Skeletal muscle tissue (tissue), 4 donors: ENCODE measurements around the gene TMEM126B. TPM values are rescaled to one million over a fixed set of nuclear protein-coding genes. Genes with fewer than 3 reads are reported as not detected.
"Not testable (repeated sequence)": the region's sequence is repeated elsewhere in the genome, so short reads cannot be mapped to it uniquely, and the experiment has no call there.

Source experiments
- H3K27ac ChIP-seq: one replicate; pipeline ENCODE4 v1.7.0; 2013; ENCODE audit warnings: mild to moderate bottlenecking, low read depth, low read length, inconsistent platforms
- H3K27me3 ChIP-seq, 3 donors: one replicate each; pipeline ENCODE4 v1.7.0; 2013; ENCODE audit warnings: low read length in 3 of 3; ENCODE audit not compliant: control insufficient read depth in 3 of 3, insufficient read depth in 3 of 3
- H3K36me3 ChIP-seq, 3 donors: one replicate each; pipeline ENCODE4 v1.7.0; 2013; ENCODE audit warnings: low read length in 3 of 3; ENCODE audit not compliant: control insufficient read depth in 3 of 3, insufficient read depth in 3 of 3
- H3K4me1 ChIP-seq, 3 donors: one replicate each; pipeline ENCODE4 v1.7.0; 2013; ENCODE audit warnings: low read length in 3 of 3, mild to moderate bottlenecking in 3 of 3; ENCODE audit not compliant: control insufficient read depth in 3 of 3, insufficient read depth in 3 of 3
- H3K4me3 ChIP-seq, 3 donors: one replicate each; pipeline ENCODE4 v1.7.0; 2013; ENCODE audit warnings: low read length in 3 of 3
- H3K9ac ChIP-seq, 3 donors: one replicate each; pipeline ENCODE4 v1.7.0; 2013; ENCODE audit warnings: low read length in 3 of 3, mild to moderate bottlenecking in 3 of 3, moderate library complexity in 2 of 3, low read depth in 1 of 3
- H3K9me3 ChIP-seq, 3 donors: one replicate each; pipeline ENCODE4 v1.7.0; 2013; ENCODE audit warnings: low read length in 3 of 3; ENCODE audit not compliant: control insufficient read depth in 3 of 3
- total RNA-seq: library from RNA; depleted of rRNA; stranded (reverse); fragments of >200 nt; gene quantifications from one replicate; pipeline ENCODE4 v1.2.3, GENCODE V29; 2014
- donor health status: Osteomylitis.

The TMEM126B gene
- 26.1 TPM for total RNA-seq

DNA sequence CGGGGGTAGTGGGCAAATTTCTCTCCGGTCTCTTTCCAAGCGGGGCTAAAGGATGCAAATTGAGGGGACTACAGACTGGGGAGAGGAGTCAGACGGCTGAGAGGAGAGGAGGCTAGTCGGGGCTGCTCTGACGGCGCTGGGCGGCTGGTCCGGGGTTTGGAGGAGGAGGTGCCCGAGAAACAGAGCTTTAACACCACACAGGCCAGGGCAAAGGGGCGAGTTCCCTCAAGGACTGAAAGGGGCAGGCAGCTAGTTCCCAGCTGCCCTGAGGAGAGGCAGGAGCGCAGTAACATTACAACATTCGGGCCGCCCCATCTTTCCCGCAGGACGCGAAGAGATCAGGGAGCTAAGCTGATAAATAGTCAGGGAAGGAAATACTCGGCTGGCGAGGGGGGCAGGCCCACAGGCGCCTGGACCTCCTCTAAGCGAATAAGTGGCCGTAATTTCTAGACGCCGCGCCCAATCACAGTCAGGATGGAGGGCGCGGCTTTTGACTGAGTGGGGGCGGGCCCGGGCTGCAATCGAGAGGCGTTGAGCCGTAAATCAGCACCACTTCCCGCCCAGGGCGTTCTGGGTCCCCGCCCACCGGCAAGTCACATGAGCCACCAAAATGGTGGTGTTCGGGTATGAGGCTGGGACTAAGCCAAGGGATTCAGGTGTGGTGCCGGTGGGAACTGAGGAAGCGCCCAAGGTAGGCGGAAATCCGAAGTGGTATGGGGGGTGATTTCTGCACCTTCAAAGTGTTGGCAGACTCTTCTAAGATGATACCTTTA, at the start of gene TMEM126B:
TSS of gene TMEM126B (plus strand) at position 596 of the 773 bp plus-strand sequence. CDS start at position 611, 15 bp downstream.
- Histone ChIP-seq H3K27me3 (no peaks in the 10 kb centered on the region), H3K4me1 (peaks cover 3 to 26% (median 12%) of the 10 kb centered on the region in 3 donors), H3K4me3 (peak within 1 kb of the TSS; percentile 81 to 86 (median 84)), H3K9ac (peak within 1 kb of the TSS; percentile 91 to 97 (median 92)), H3K9me3 (no peaks in the 10 kb centered on the region), H3K36me3 (peaks cover 0 to 4% (median 2%) of the 10 kb centered on the region in 3 donors), H3K27ac (peak within 1 kb of the TSS; percentile 92)

DNA sequence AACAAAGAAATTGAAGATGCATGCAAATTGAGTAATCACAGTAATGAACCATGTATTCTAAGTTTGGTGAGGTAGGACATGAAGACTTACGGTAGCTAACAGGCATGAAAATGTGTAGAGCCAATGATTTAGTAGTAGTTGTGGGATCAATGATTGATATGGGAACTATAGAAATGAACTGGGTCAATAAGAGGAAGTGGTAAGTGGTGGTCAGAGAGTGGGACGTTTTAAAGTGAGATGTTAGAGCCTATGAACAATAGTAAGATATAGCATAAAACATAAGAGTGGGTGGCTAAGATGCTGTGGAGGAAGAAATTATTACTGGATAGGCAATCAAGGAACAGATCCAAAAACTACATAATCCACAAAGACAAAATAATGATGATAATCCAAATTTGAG, 46.3 kb upstream of the TMEM126B start:
- Histone ChIP-seq H3K36me3 (no peaks in the 10 kb centered on the region), H3K4me3 (no peak overlapping the region), H3K4me1 (no peaks in the 10 kb centered on the region), H3K27me3 (no peaks in the 10 kb centered on the region), H3K9ac (no peak overlapping the region), H3K9me3 (no peaks in the 10 kb centered on the region), H3K27ac (no peak overlapping the region)

DNA sequence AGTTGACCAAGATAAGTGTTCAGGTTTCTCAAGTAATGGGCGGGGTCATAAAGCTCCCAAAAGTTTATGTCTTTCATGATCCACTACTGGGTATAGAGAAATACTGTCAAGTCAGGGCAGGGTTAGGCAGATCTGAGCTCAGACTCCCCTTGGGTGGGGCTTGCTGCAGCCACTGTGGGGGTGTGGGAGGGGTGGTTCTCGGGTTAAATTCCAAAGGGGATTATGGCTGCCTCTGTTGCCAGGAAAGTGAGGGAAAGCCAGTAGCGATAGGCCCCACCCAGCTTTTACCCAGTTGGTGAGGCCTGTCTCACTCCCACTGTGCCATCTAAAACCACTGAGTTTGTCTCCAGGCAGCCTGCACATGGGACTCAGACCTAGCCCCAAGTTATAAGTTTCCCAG, 39.0 kb upstream of the TMEM126B start:
- Histone ChIP-seq H3K4me1 (no peaks in the 10 kb centered on the region), H3K4me3 (no peak overlapping the region), H3K36me3 (no peaks in the 10 kb centered on the region), H3K27me3 (no peaks in the 10 kb centered on the region), H3K9me3 (no peaks in the 10 kb centered on the region), H3K27ac (no peak overlapping the region), H3K9ac (no peak overlapping the region)

DNA sequence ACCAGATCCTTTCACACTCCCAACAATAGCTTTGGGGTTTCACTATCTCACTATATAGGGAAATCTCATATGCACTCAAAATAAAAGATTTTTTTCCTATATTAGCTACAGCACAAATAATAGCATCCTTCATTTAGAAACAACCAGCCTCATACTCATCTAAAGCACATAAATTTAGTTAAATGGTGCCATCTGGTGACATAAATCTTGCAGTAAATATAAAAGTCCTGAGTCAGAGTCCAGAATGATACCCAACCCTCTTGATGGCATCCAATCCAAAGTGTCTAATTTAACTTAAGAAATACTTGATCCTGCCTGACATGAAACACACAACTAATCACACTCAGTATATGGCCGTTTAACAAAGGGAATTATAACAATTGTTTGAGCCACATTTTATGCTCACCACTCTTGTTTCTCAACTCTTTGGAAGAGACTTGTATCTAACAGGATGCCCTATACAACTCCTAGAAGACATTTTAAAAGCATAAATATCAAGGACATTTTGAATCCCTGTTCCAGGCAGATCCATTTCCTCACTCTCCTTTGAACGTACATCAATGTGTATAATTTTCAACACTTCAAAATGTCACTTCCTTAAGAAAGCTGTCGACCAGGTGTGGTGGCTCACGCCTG, 37.4 kb upstream of the TMEM126B start:
- no peak overlapping the region for H3K9ac ChIP-seq
- no peaks in the 10 kb centered on the region for H3K27me3 ChIP-seq
- no peaks in the 10 kb centered on the region for H3K4me1 ChIP-seq
- no peak overlapping the region for H3K4me3 ChIP-seq
- no peaks in the 10 kb centered on the region for H3K9me3 ChIP-seq
- H3K36me3 ChIP-seq = no peaks in the 10 kb centered on the region
- H3K27ac ChIP-seq = no peak overlapping the region

DNA sequence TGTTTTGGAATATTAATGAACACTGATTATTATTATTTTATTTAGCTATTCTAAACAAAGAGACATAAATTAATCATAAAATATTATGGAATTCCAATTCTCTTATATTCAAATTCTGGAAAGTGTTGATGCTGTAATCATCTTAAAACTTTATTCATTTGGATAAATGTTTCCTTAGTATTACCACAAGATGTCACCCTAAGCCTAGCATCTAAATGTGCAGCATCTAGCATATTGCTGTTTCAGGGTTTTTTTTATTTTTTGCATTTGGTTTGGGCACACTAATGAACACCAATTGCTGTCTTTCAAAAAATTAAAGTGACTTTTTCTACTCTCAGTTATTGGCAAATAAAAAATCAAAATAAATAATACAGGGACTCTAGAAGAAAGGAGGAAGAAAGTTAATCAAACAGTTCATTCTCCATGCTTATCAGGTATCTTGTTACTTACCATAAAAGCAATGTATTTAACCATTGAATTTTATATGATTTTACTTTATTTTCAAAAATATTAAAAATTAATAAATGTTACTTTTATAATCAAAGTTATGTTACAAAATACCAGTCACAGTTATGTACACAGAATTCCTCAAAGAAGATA, 33.0 kb upstream of the TMEM126B start:
- Histone ChIP-seq H3K9ac (no peak overlapping the region), H3K27ac (no peak overlapping the region), H3K36me3 (no peaks in the 10 kb centered on the region)

DNA sequence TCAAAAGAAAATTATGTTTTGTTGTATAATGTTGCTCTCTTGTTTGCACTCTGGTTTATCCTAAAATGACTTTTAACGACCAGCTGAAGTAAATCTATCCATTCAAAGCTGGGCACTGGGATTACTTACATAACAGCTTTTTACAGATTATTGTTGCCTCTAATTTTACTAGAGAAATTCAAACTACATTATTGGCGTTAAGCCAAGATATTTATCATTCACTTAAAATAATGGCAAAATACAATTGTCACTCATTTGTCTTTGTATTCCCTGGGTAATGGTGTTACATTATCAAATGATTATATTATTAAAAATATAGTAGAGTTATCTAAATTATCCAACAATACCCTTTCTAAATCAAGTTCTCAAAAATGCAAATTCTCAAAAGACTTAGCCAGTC, 31.5 kb upstream of the TMEM126B start:
- H3K4me3 ChIP-seq = no peak overlapping the region
- no peak overlapping the region for H3K9ac ChIP-seq
- H3K9me3 ChIP-seq = no peaks in the 10 kb centered on the region
- no peaks in the 10 kb centered on the region for H3K27me3 ChIP-seq
- H3K27ac ChIP-seq = no peak overlapping the region
- H3K4me1 ChIP-seq = no peaks in the 10 kb centered on the region
- no peaks in the 10 kb centered on the region for H3K36me3 ChIP-seq

More for the DNA sequence above, 33.0 kb upstream of the TMEM126B start:
- Histone ChIP-seq H3K4me1 (no peaks in the 10 kb centered on the region), H3K4me3 (no peak overlapping the region), H3K9me3 (no peaks in the 10 kb centered on the region), H3K27me3 (no peaks in the 10 kb centered on the region)

DNA sequence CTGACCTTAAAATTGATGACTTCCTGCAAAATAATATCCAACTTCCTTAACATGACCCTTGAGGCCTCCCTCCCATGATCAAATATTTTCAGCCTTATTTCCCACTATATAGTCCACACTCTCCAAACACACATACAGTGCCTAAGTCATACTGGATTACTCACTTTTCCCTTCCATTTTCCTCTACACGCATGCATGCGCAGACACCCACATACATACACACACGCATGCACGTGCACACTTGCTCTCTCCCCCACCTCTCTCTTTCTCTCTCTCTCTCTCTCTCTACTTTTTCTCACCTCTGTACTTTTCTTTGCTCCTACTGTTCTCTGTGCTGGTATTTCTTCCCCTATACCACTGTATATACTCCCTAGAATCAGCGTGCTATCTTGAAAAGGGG, 29.3 kb upstream of the TMEM126B start:
- no peaks in the 10 kb centered on the region for H3K27me3 ChIP-seq
- H3K4me1 ChIP-seq = no peaks in the 10 kb centered on the region
- H3K27ac ChIP-seq = no peak overlapping the region
- no peak overlapping the region for H3K9ac ChIP-seq
- H3K36me3 ChIP-seq = no peaks in the 10 kb centered on the region
- H3K4me3 ChIP-seq = no peak overlapping the region
- no peaks in the 10 kb centered on the region for H3K9me3 ChIP-seq

DNA sequence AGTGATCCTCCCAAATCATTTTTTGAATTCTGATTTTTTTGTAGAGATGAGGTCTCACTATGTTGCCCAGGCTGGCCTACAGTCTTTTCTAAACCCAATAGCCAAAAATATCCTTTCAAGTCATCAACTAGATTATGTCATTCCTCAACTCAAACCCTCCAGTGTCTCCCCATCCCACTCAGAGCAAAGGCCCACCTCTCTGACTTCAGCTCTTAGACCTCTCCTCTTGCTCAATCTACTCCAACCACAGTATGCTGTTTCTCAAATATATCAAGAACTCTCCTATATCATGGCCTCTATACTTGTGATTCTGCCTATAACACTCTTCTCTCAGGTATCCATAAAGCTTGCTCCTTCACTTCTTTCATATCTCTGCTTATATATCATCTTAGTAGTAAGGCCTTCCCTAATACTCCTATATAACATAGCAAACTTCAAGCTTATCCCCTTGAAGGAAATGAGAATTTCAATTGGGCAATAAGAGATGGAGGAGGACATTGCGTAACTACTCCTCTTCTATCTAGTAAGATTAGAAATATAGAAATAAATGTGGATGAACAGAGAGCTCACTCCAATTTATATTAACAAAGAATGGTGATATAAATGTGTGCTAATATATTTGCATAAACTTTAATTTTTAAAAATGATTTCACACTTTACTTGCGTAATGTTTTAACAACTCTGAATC, 25.7 kb upstream of the TMEM126B start:
- no peaks in the 10 kb centered on the region for H3K27me3 ChIP-seq
- H3K36me3 ChIP-seq = no peaks in the 10 kb centered on the region
- H3K27ac ChIP-seq = no peak overlapping the region
- H3K9me3 ChIP-seq = no peaks in the 10 kb centered on the region
- H3K4me3 ChIP-seq = no peak overlapping the region
- H3K9ac ChIP-seq = no peak overlapping the region
- H3K4me1 ChIP-seq = no peaks in the 10 kb centered on the region

DNA sequence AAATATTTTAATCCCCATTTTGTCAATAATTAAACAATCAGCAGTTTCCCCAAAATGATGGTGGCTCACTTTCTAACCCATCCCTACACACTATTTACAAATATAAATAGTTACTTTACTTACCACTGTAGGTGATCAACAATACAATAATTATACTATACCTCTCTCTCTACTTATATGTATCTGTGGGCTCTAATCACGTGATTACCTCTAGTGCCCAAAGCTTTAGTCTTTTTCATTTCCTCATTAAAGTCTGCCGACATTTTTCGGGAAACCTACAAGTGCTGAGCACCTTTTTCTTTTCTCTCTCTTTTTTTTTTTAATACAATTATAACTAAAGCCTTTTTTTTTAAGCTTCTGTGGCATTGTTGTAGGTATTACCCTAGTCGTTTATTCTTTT, 25.2 kb upstream of the TMEM126B start:
- H3K4me3 ChIP-seq = no peak overlapping the region
- H3K27ac ChIP-seq = no peak overlapping the region
- no peaks in the 10 kb centered on the region for H3K4me1 ChIP-seq
- H3K36me3 ChIP-seq = no peaks in the 10 kb centered on the region
- no peak overlapping the region for H3K9ac ChIP-seq
- no peaks in the 10 kb centered on the region for H3K27me3 ChIP-seq
- H3K9me3 ChIP-seq = no peaks in the 10 kb centered on the region

DNA sequence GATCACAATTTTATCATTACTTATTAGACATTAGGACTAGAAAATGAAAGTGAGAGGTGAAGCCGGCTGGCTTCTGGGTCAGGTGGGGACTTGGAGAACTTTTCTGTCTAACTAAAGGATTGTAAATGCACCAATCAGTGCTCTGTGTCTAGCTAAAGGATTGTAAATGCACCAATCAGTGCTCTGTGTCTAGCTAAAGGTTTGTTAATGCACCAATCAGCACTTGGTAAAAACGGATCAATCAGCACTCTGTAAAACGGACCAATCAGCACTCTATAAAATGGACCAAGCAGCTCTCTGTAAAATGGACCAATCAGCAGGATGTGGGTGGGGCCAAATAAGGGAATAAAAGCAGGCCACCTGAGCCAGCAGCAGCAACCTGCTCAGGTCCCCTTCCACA, 22.2 kb upstream of the TMEM126B start:
- H3K9me3 ChIP-seq, H3K27ac ChIP-seq, H3K4me3 ChIP-seq, H3K36me3 ChIP-seq, H3K9ac ChIP-seq, H3K27me3 ChIP-seq, H3K4me1 ChIP-seq: not testable (repeated sequence)
